SIG-M5 treated with dmso at 0.1 percent for 504 hours (cell line): ENCODE results near the gene JAKMIP3.

ENCODE experiments used
- DNase-seq: peaks from one replicate; lab custom pipeline; 2025; ENCODE audit not compliant: unreplicated experiment; lab: John Stamatoyannopoulos, UW

JAKMIP3 gene

GRCh38 chr10:132097609-132098377, 32.0 kb downstream of the JAKMIP3 start:
- DNase-seq = no peak

GRCh38 chr10:132098539-132099388, 33.0 kb downstream of the JAKMIP3 start:
- DNase-seq = no peak

DNA sequence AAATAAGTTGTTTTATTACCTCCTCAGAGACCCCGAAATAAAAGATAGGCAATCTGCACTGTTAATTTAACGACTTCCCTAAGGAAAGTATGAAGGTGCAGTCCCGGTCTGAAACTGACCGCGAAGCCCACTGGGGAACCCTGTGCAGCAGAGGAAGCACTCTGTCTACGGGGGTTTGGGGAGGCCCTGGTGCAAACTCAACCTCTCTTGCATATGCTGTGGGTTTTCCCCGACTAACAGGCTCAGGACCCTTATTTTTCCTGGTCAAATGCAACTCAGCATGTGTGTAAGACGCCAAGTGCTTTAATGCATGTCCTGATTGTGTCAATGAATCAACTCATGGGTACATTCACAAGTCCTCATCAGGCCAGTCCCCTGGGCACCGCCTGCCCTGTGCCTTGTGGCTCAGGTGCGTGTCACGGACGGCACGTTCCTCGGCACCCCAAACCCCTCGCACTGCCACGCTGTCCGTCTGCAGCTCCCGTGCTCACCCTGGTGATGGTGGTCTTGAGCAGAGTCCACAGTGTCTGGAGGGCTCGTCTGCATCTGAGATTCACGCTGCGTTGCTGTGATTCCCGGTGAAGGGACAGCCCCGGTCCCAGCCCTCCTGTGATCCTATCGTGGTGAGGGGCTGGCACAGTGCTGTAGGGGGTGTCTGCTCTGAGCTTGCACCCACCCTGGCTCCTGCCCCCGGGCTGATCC, 33.8 kb downstream of the JAKMIP3 start:
- no peak for DNase-seq

- DNase-seq = no peak
These were observed 34.3 kb downstream of the JAKMIP3 start for GRCh38 chr10:132100091-132100481.

- no peak for DNase-seq
These were observed 35.0 kb downstream of the JAKMIP3 start for GRCh38 chr10:132100556-132101349.

DNA sequence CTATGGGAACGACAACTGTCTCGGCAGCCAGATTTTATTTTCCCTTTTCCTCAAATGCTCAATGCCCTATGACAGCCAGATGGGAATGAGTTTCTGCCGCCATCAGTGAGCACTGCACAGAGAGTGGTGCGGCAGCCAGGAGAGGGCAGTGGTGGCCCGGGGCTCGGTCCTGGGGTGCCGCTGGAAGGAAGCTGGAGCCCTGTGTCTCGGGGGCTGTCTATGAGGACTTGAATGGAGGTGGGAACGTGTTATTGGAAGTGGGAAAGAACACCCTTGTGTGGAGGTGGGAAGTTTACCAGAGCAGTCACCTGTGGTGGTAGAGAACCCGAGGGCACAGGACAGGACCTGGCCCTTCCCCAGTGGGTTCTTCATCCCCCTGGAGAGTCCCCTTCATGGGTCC, 35.8 kb downstream of the JAKMIP3 start:
- no peak for DNase-seq

DNA sequence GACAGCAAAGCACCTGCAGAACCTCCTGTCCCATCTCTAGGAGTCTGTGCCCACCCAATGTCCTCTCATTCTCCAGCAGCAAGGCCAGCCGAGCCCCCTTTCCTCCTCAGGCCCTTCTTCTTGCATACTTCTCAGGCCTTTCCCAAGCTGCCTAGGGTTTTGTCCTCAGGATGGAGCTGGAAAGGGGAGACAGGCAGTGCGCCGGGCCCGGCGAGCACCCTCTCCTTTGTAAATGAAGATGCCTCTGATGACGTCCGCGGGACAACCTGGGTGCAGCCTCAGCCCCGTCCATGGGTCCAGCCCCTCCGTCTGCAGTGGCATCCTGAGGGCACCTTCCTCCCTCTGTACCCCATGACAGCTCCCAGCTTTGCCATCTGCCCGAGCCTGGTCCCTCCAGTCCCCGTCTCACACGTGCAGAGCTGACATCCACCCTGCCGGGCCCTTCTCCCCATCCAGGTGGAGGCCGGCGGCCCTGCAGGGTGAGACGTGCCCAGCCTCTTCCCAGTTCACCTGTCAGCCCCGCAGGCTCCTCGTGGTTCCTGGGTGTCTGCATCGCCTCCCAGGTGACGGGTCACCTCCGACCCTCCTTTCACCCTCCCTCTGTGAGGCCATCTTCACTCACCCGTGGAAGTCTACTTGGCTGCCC, 36.4 kb downstream of the JAKMIP3 start:
- no peak for DNase-seq

DNA sequence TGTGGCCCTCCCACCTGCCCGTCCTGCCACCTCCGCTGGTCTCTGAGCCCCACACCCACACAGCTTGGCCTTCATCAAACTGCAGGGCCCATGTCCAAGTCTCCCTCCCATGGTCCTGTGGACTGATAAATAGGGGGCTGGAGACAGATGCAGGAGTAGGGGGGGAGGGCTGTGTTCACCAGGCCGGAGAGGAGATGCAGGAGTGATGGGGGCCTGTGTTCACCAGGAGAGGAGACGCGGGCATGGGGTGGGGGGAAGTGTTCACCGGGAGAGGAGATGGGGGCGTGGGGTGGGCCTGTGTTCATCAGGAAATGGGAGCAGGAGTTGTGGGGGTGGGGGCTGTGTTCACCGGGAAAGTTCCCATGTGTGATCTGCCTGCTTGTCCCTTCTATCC, 37.0 kb downstream of the JAKMIP3 start:
- DNase-seq = no peak

GRCh38 chr10:132103116-132103910, 37.6 kb downstream of the JAKMIP3 start:
- DNase-seq = no peak

DNA sequence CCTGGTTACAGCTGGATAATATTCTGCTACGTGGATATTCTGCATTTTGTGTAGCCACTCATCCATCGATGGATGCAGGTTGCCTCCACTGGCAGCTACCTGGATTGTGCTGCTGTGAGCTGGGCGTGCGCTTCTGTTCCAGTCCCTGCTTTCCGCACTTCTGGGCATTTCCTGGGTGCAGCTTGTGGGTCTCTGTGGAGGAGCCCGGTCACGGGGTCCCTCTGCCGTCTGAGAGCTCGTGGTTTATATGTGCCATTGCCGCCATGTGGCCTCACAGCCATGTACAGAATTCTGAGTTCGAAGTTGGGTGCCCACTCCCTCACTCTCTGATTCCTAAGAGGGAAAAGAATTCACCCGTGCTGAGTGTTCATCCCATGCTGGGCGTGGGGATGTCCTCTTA, 38.3 kb downstream of the JAKMIP3 start:
- no peak for DNase-seq

GRCh38 chr10:132104471-132105301, 38.9 kb downstream of the JAKMIP3 start:
- no peak for DNase-seq

DNA sequence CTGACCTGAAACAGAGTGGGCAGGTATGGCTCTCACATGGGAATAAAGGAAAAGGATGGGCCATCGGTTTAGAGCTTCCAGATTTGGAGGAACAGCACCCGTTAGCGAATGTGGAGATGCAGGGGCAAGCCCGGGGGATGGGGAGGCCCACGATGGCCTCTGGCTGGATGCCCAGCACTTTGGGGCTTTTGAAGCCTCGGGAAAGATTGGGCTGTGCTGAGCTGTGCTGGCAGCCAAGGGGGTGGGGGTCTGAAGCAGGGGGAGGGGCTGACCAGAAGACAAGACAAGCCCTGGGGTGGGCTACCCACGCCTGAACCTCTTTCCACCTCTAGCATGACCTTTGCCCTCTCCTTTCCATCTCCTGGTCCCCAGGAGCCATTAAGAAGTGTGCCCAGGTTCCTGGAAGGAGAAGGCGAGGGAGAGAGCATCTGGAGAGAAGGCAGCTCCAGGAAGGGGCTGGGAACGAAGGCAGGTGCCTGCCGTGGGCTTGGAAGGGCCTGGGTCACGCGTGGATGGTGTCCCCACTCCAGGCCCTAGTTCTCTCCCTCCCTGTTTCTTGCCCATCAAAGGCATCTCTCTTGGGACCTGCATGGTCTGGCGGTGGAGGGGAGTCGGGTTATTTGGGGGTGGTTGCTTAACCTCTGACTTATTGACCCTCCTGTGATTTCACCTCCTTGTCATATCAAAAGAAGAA, 39.7 kb downstream of the JAKMIP3 start:
- no peak for DNase-seq

DNA sequence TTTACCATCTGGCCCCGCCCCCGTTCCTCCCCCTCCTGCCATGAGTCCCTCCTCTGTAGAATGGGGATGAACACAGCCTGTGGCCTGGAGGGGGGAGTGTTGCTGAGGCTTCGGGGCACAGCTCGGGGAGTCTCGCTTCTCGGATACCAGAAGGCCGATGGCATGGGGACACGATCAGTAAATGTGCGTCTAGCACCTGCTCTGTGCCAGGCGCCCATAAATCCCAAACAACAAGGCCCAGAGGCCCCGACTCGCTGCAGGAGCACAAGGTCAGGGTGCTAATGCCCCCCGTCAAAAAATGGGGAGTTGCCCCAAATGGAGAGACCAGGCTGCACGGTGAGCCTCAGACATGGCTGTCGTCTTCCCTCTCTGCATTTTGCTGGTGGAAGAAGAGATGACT, 40.7 kb downstream of the JAKMIP3 start:
- DNase-seq = no peak

GRCh38 chr10:132107186-132107948, 41.6 kb downstream of the JAKMIP3 start:
- DNase-seq = no peak

- DNase-seq = no peak
These were observed 42.5 kb downstream of the JAKMIP3 start for GRCh38 chr10:132107949-132108877.

- no peak for DNase-seq
These were observed 43.8 kb downstream of the JAKMIP3 start for GRCh38 chr10:132109341-132110110.
